Upper lobe of left lung (tissue), 4 donors: Measurements from ENCODE around the gene VSTM4.

Experiments
- EP300 ChIP-seq, 4 donors: sonication (generic); formaldehyde crosslinking; IDR thresholded peaks; one replicate each; pipeline ENCODE4 v1.5.1; 2017; ENCODE audit warnings: antibody characterized with exemption in 4 of 4, control low read depth in 2 of 4
- POLR2A ChIP-seq, 4 donors: fragments of 450-650 bp; IDR thresholded peaks; one replicate each; pipeline ENCODE4 v1.5.1; 2016 to 2017; ENCODE audit warnings: antibody characterized with exemption in 4 of 4, mild to moderate bottlenecking in 2 of 4
- POLR2AphosphoS5 ChIP-seq, 2 donors: sonication (generic); formaldehyde crosslinking; IDR thresholded peaks; one replicate each; pipeline ENCODE4 v1.5.1; 2017; ENCODE audit warnings: antibody characterized with exemption in 2 of 2
- TF ChIP-seq, protein P1 (sequence below), 6 experiments: fragments of 450-650 bp in 4 of 6; fragments of 200-600 bp in 2 of 6; sonication (generic) in 2 of 6; IDR thresholded peaks; one replicate each; pipeline ENCODE4 v1.5.1; 2016 to 2019; ENCODE audit warnings: antibody characterized with exemption in 6 of 6

DNA sequence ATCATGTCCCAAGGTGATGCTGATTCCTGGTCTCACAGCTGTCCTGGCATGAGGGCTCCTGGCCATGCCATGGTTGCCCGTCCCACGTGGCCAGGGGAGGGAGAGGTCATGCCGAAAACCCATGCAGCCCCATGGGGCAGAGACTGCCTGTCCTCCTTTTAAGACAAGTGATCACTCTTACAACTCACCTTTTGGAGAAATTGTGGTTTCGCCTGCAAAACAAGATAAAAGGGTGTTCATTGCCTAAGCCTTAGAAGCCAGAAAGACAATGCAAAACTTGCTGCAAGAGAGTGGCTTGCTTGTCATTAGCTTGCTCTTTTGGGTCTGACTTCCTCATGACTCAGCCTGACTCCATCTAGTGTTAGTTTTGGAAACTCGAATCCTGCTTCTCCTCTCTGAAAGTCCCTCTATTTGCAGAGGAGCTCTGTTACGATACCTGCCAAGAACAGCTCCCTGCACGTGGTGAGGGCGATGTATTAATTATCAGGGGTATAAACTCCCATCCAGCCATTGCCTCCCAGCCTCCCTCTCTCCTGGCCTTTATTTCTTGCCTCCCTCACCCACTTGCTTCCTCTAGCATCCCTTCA lies 46.2 kb upstream of the VSTM4 start:
- TF ChIP-seq POLR2A (IDR thresholded peaks at IDR 0.05) (no peak), POLR2AphosphoS5 (IDR thresholded peaks at IDR 0.05) (no peak), EP300 (IDR thresholded peaks at IDR 0.05) (no peak)
- TF ChIP-seq, protein P1, sequence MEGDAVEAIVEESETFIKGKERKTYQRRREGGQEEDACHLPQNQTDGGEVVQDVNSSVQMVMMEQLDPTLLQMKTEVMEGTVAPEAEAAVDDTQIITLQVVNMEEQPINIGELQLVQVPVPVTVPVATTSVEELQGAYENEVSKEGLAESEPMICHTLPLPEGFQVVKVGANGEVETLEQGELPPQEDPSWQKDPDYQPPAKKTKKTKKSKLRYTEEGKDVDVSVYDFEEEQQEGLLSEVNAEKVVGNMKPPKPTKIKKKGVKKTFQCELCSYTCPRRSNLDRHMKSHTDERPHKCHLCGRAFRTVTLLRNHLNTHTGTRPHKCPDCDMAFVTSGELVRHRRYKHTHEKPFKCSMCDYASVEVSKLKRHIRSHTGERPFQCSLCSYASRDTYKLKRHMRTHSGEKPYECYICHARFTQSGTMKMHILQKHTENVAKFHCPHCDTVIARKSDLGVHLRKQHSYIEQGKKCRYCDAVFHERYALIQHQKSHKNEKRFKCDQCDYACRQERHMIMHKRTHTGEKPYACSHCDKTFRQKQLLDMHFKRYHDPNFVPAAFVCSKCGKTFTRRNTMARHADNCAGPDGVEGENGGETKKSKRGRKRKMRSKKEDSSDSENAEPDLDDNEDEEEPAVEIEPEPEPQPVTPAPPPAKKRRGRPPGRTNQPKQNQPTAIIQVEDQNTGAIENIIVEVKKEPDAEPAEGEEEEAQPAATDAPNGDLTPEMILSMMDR (IDR thresholded peaks at IDR 0.05) = peak in 4 of 6 experiments; percentile 17 to 38 (median 28)
